T-helper 2 cell treated with Interferon-gamma antibody and Interleukin-4, amounts not matched to agents 5 μg/mL and 100 μg/mL, for 36 hours (primary cell): ENCODE results near the gene ZNF512.
A peak's percentile ranks its signal among the peaks of the same experiment; 100 is the strongest.
"Not testable (repeated sequence)": the region's sequence is repeated elsewhere in the genome, so short reads cannot be mapped to it uniquely, and the experiment has no call there.

Source experiments
- DNase-seq: peaks from one replicate; pipeline ENCODE4 v3.0.0; 2021; ENCODE audit warnings: low spot score
- H3K27ac Mint-ChIP-seq: one replicate; pipeline ENCODE4 v1.8.0; 2021; ENCODE audit warnings: mild to moderate bottlenecking, mixed read lengths
- H3K27me3 Mint-ChIP-seq: one replicate; pipeline ENCODE4 v1.8.0; 2021; ENCODE audit warnings: low read depth, mixed read lengths
- H3K36me3 Mint-ChIP-seq: one replicate; pipeline ENCODE4 v1.8.0; 2021; ENCODE audit warnings: low read depth, mixed read lengths
- H3K4me1 Mint-ChIP-seq: one replicate; pipeline ENCODE4 v1.8.0; 2021; ENCODE audit warnings: low read depth, mixed read lengths
- H3K4me3 Mint-ChIP-seq: one replicate; pipeline ENCODE4 v1.8.0; 2022; ENCODE audit warnings: mild to moderate bottlenecking, moderate library complexity, mixed read lengths
- H3K9me3 Mint-ChIP-seq: one replicate; pipeline ENCODE4 v1.8.0; 2021; ENCODE audit warnings: mixed read lengths

The ZNF512 gene

GRCh38 chr2:27582695-27583389 is at the start of gene ZNF512:
Gene ZNF512, plus strand, starts transcription at chr2:27583042. Its CDS starts 71 bp downstream, at chr2:27583113.
- H3K27me3 Mint-ChIP-seq = peaks cover 2% of the 10 kb centered on the region
- peaks cover 36% of the 10 kb centered on the region for H3K4me1 Mint-ChIP-seq
- H3K36me3 Mint-ChIP-seq = peaks cover 30% of the 10 kb centered on the region
- H3K27ac Mint-ChIP-seq = peak within 1 kb of the TSS; percentile 94
- peak; percentile 82 for DNase-seq
- peaks cover under 1% of the 10 kb centered on the region for H3K9me3 Mint-ChIP-seq
- H3K4me3 Mint-ChIP-seq = peak within 1 kb of the TSS; percentile 95

- Mint-ChIP-seq H3K9me3 (no peaks in the 10 kb centered on the region), H3K36me3 (no peaks in the 10 kb centered on the region), H3K4me1 (no peaks in the 10 kb centered on the region), H3K4me3 (no peak overlapping the region), H3K27ac (no peak overlapping the region), H3K27me3 (peaks cover 29% of the 10 kb centered on the region)
- DNase-seq = no peak
Measured at GRCh38 chr2:27537287-27537686, 45.6 kb upstream of the ZNF512 start.

GRCh38 chr2:27538839-27539450 is 43.9 kb upstream of the ZNF512 start:
- DNase-seq, H3K27ac Mint-ChIP-seq, H3K36me3 Mint-ChIP-seq, H3K4me1 Mint-ChIP-seq, H3K9me3 Mint-ChIP-seq, H3K4me3 Mint-ChIP-seq: not testable (repeated sequence)
- peaks cover 27% of the 10 kb centered on the region for H3K27me3 Mint-ChIP-seq

- H3K36me3 Mint-ChIP-seq, DNase-seq, H3K9me3 Mint-ChIP-seq, H3K4me3 Mint-ChIP-seq, H3K27ac Mint-ChIP-seq, H3K4me1 Mint-ChIP-seq: not testable (repeated sequence)
- H3K27me3 Mint-ChIP-seq = peaks cover 23% of the 10 kb centered on the region
Measured at GRCh38 chr2:27539649-27540048, 43.2 kb upstream of the ZNF512 start.

GRCh38 chr2:27544143-27544821 is 38.6 kb upstream of the ZNF512 start:
- peaks cover 3% of the 10 kb centered on the region for H3K9me3 Mint-ChIP-seq
- no peak for DNase-seq
- H3K4me3 Mint-ChIP-seq = no peak overlapping the region
- no peak overlapping the region for H3K27ac Mint-ChIP-seq
- no peaks in the 10 kb centered on the region for H3K36me3 Mint-ChIP-seq
- H3K4me1 Mint-ChIP-seq = no peaks in the 10 kb centered on the region
- peaks cover 2% of the 10 kb centered on the region for H3K27me3 Mint-ChIP-seq

- Mint-ChIP-seq H3K9me3 (peaks cover 3% of the 10 kb centered on the region), H3K27ac (no peak overlapping the region), H3K36me3 (no peaks in the 10 kb centered on the region), H3K4me1 (no peaks in the 10 kb centered on the region), H3K27me3 (peaks cover 5% of the 10 kb centered on the region), H3K4me3 (no peak overlapping the region)
- DNase-seq = no peak
Measured at GRCh38 chr2:27545348-27546141, 37.3 kb upstream of the ZNF512 start.

- peaks cover 20% of the 10 kb centered on the region for H3K27me3 Mint-ChIP-seq
- H3K9me3 Mint-ChIP-seq = peaks cover 3% of the 10 kb centered on the region
- H3K4me3 Mint-ChIP-seq = no peak overlapping the region
- no peak overlapping the region for H3K27ac Mint-ChIP-seq
- H3K36me3 Mint-ChIP-seq = no peaks in the 10 kb centered on the region
- DNase-seq = no peak
- no peaks in the 10 kb centered on the region for H3K4me1 Mint-ChIP-seq
Measured at GRCh38 chr2:27549303-27549702, 33.5 kb upstream of the ZNF512 start.

- no peaks in the 10 kb centered on the region for H3K36me3 Mint-ChIP-seq
- no peaks in the 10 kb centered on the region for H3K4me1 Mint-ChIP-seq
- H3K4me3 Mint-ChIP-seq = no peak overlapping the region
- H3K9me3 Mint-ChIP-seq = peaks cover 3% of the 10 kb centered on the region
- H3K27me3 Mint-ChIP-seq = peaks cover 27% of the 10 kb centered on the region
- DNase-seq = no peak
- H3K27ac Mint-ChIP-seq = no peak overlapping the region
Measured at GRCh38 chr2:27551514-27551913, 31.3 kb upstream of the ZNF512 start.

- no peaks in the 10 kb centered on the region for H3K9me3 Mint-ChIP-seq
- H3K27me3 Mint-ChIP-seq = peaks cover 25% of the 10 kb centered on the region
- H3K27ac Mint-ChIP-seq = no peak overlapping the region
- H3K4me1 Mint-ChIP-seq = no peaks in the 10 kb centered on the region
- H3K36me3 Mint-ChIP-seq = no peaks in the 10 kb centered on the region
- no peak for DNase-seq
- no peak overlapping the region for H3K4me3 Mint-ChIP-seq
Measured at GRCh38 chr2:27552941-27553340, 29.9 kb upstream of the ZNF512 start.

- H3K9me3 Mint-ChIP-seq, H3K4me3 Mint-ChIP-seq, H3K27ac Mint-ChIP-seq, H3K4me1 Mint-ChIP-seq, H3K36me3 Mint-ChIP-seq, DNase-seq: not testable (repeated sequence)
- H3K27me3 Mint-ChIP-seq = peaks cover 29% of the 10 kb centered on the region
Measured at GRCh38 chr2:27554451-27554850, 28.4 kb upstream of the ZNF512 start.

- Mint-ChIP-seq H3K4me1 (no peaks in the 10 kb centered on the region), H3K4me3 (no peak overlapping the region), H3K27me3 (peaks cover 17% of the 10 kb centered on the region), H3K27ac (no peak overlapping the region), H3K36me3 (no peaks in the 10 kb centered on the region), H3K9me3 (no peaks in the 10 kb centered on the region)
- no peak for DNase-seq
Measured at GRCh38 chr2:27559228-27559627, 23.6 kb upstream of the ZNF512 start.

- DNase-seq = no peak
- H3K4me3 Mint-ChIP-seq = no peak overlapping the region
- no peaks in the 10 kb centered on the region for H3K9me3 Mint-ChIP-seq
- no peaks in the 10 kb centered on the region for H3K4me1 Mint-ChIP-seq
- H3K27me3 Mint-ChIP-seq = peaks cover 19% of the 10 kb centered on the region
- no peaks in the 10 kb centered on the region for H3K36me3 Mint-ChIP-seq
- H3K27ac Mint-ChIP-seq = no peak overlapping the region
Measured at GRCh38 chr2:27561060-27561459, 21.8 kb upstream of the ZNF512 start.

- Mint-ChIP-seq H3K4me3 (no peak overlapping the region), H3K27me3 (peaks cover 54% of the 10 kb centered on the region), H3K27ac (no peak overlapping the region), H3K36me3 (no peaks in the 10 kb centered on the region), H3K9me3 (no peaks in the 10 kb centered on the region), H3K4me1 (peaks cover 2% of the 10 kb centered on the region)
- DNase-seq = no peak
Measured at GRCh38 chr2:27566628-27567027, 16.2 kb upstream of the ZNF512 start.

GRCh38 chr2:27569398-27569797 is 13.4 kb upstream of the ZNF512 start:
- no peaks in the 10 kb centered on the region for H3K36me3 Mint-ChIP-seq
- DNase-seq = no peak
- peaks cover 2% of the 10 kb centered on the region for H3K9me3 Mint-ChIP-seq
- peaks cover 2% of the 10 kb centered on the region for H3K4me1 Mint-ChIP-seq
- H3K4me3 Mint-ChIP-seq = no peak overlapping the region
- H3K27me3 Mint-ChIP-seq = peaks cover 54% of the 10 kb centered on the region
- no peak overlapping the region for H3K27ac Mint-ChIP-seq
